T47D (cell line): ENCODE data around the gene EML4.

Experiments used
- DNase-seq, 2 experiments: peaks; one replicate each; pipeline versions ENCODE4 v3.0.0 to v3.0.0-alpha.2; 2011 to 2012; ENCODE audit warnings: low read depth in 1 of 2, low spot score in 1 of 2
- JUND ChIP-seq: IDR thresholded peaks from 2 replicates; pipeline ENCODE4 v1.6.1; 2012; ENCODE audit warnings: low read depth
- in situ Hi-C: cut with HindIII; loops from 2 replicates; pipeline ENCODE4 v1.10.0; 2016; ENCODE audit warnings: low sequenced_read_pairs, low pct_unique_long_range_greater_than_20kb

Gene EML4

GRCh38 chr2:42218712-42219111, 49.6 kb downstream of the EML4 start:
- DNase-seq = no peak
- TF ChIP-seq JUND = no peak
- in situ Hi-C loops = no loop called here

DNA sequence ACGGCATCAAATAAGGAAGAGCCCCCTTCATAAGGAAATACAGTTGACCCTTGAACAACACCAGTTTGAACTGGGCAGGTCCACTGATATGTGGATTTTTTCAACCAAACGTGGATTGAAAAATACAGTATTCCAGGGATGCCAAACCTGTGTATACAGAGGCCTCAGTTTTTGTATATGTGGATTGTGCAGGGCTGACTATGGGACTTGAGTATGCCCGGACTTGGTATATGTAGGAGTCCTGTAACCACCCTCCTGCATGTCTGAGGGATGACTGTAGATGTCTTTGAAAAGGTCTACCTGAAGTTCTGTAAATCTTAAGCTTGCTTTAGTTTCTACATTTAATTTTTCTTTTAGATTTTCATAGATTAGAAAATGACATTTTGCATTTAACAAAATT, 50.0 kb downstream of the EML4 start:
- in situ Hi-C loops = no loop called here
- no peak for TF ChIP-seq JUND
- no peak for DNase-seq

DNA sequence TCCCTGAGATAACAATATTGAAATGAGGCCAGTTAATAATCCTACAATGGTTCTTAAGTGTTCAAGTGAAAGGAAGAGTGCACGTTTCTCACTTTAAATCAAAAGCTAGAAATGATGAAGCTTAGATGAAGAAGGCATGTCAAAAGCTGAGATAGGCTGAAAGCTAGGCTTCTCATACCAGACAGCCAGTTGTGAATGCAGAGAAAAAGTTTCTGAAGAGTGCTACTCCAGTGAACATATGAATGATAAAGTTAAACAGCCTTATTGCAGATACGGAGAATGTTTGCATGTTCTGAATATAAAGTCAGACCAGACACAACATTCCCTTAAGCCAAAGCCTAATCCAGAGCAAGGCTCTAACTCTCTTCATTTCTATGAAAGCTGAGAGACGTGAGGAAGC, 51.4 kb downstream of the EML4 start:
- TF ChIP-seq JUND = no peak
- in situ Hi-C loops = no loop called here
- DNase-seq = no peak

GRCh38 chr2:42223067-42223854, 54.1 kb downstream of the EML4 start:
- DNase-seq = no peak
- TF ChIP-seq JUND = no peak
- in situ Hi-C loops = no loop called here

DNA sequence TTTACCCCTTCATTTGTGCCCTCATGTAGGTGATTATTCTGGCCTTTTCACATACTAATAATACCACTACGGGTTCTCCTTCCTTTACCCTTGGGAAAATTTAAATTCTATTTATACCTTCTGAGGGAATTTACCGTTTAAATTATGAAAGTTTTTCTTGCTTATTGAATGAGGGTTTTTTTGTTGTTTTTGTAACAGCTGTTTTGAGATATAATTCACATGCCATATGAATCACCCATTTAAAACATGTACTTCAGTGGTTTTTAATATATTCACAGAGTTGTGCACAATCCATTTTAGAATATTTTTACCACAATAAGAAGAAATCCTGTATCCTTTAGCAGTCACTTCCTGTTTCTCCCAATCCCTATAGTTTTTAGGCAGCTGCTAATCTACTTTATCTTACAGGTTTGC, 54.7 kb downstream of the EML4 start:
- DNase-seq = no peak
- in situ Hi-C loops = no loop called here
- TF ChIP-seq JUND = no peak

GRCh38 chr2:42224422-42225067, 55.4 kb downstream of the EML4 start:
- in situ Hi-C loops = no loop called here
- TF ChIP-seq JUND = no peak
- no peak for DNase-seq

DNA sequence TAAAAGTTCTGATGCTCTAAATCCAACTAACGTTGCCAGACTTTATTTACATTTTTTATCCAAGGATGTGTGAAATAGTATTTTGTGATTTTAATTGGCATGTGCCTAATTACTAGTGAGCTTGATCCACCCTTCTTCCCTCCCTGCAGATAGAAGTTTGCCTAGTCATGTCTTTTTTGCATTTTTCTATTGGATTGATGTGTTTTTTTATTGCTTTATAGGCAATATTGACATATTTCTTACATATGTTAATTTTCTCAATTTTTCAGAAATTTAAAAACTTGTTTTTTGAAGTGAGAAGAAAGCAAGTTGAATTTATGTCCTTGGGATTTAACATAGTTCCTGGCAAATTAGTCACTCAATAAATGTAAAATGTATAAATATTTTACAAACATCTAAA, 56.4 kb downstream of the EML4 start:
- DNase-seq = no peak
- TF ChIP-seq JUND = no peak
- in situ Hi-C loops = no loop called here

- no peak for DNase-seq
- in situ Hi-C loops = no loop called here
- TF ChIP-seq JUND = no peak
Measured at GRCh38 chr2:42227491-42227890, 58.3 kb downstream of the EML4 start.

GRCh38 chr2:42228101-42228500, 58.9 kb downstream of the EML4 start:
- no peak for TF ChIP-seq JUND
- no peak for DNase-seq
- in situ Hi-C loops = no loop called here

DNA sequence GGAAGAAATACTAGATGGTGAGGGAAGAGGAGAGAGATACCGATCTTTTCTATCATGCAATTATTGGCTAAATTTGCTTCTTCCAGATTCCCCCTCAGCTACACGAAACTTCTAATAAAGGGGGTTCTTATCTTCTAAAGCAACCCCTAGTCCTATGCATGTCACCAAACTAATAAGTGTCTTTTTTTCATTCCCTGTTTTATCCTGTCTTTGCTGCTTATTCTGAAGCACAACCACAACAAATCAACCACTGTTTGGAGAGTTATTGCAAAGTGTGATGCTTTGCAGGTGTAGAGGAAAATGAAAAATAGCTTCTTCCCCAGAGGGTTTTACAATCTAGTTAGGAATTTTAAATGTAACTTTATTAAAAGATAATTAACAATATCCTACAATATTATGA, 60.8 kb downstream of the EML4 start:
- in situ Hi-C loops = no loop called here
- TF ChIP-seq JUND = no peak
- DNase-seq = no peak

- in situ Hi-C loops = no loop called here
- no peak for DNase-seq
- no peak for TF ChIP-seq JUND
Measured at GRCh38 chr2:42230891-42231290, 61.7 kb downstream of the EML4 start.

- no peak for DNase-seq
- TF ChIP-seq JUND = no peak
- in situ Hi-C loops = no loop called here
Measured at GRCh38 chr2:42232024-42232423, 62.9 kb downstream of the EML4 start.

DNA sequence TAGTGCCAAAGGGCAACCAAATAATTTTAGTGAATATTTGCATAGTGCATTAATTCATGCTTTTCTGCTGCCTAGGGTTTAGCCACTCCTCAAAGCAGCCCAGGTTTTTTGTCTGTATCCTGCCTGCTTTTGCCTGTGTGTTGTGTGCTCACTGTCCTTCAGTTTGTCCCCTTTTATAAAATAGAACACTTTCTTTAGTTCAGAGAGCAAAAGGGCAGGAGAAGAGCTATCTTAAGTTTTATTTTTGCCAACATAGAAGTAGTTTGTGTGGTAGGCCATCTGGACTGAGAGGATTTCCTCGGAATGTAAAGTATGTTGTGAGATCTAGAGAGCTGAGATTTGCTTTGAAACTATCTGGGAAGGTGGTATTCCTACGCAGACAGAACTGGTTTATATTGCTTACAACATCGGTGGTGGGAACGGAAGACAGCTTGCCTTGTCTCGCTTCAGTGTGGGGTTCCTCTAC, 64.9 kb downstream of the EML4 start:
- no peak for TF ChIP-seq JUND
- no peak for DNase-seq
- in situ Hi-C loops = no loop called here

GRCh38 chr2:42236911-42237310, 67.8 kb downstream of the EML4 start:
- DNase-seq = no peak
- TF ChIP-seq JUND = no peak
- in situ Hi-C loops = no loop called here
